Endothelial cell of hepatic sinusoid (primary cell): ENCODE results near the gene RPTN.

Source experiments
- in situ Hi-C: cut with HindIII; loops from 2 replicates; pipeline ENCODE4 v1.10.0; 2017; ENCODE audit warnings: low sequenced_read_pairs

RPTN gene

GRCh38 chr1:152112101-152112884 lies 46.7 kb downstream of the RPTN start:
- in situ Hi-C loops, result loop anchor here (5.0 kb wide), 1 partner anchor 60 kb away; no protein-coding TSS in a partner anchor

GRCh38 chr1:152111515-152111968 lies 47.5 kb downstream of the RPTN start:
- in situ Hi-C loops, result loop anchor here (5.0 kb wide), 1 partner anchor 61 kb away; no protein-coding TSS in a partner anchor

GRCh38 chr1:152110860-152111514 lies 48.0 kb downstream of the RPTN start:
- in situ Hi-C loops, result loop anchor here (5.0 kb wide), 1 partner anchor 61 kb away; no protein-coding TSS in a partner anchor

DNA sequence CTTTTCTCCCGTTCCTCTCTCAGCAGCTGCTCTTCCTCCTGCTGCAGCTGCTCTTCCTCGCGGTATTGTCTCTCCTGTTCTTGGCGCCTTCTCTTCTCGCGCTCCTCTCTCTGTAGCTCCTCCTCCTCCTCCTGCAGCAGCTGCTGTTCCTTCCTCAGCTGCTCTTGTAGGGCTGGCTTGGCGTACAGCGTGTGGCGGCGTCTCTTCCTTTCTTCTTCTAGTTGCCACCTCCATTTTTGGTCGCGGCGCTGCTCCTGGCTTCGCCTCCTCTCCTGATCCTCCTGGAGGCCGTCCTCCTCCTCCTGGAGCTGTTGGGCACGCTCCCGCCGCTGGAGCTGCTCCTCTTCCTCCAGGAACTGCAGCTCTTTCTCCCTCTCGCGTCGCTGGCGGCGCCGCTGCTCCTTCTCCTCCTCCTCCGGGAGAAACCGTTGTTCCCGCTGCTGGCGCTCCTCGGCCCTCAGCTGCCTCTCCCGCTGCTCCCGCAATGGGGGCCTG lies 48.6 kb downstream of the RPTN start:
- in situ Hi-C loops, result loop anchor here (5.0 kb wide), 1 partner anchor 62 kb away; no protein-coding TSS in a partner anchor

GRCh38 chr1:152109998-152110294 lies 49.1 kb downstream of the RPTN start:
- in situ Hi-C loops, result loop anchor here (5.0 kb wide), 1 partner anchor 62 kb away; no protein-coding TSS in a partner anchor

GRCh38 chr1:152109231-152109997 lies 49.6 kb downstream of the RPTN start:
- in situ Hi-C loops, result no loop called here

DNA sequence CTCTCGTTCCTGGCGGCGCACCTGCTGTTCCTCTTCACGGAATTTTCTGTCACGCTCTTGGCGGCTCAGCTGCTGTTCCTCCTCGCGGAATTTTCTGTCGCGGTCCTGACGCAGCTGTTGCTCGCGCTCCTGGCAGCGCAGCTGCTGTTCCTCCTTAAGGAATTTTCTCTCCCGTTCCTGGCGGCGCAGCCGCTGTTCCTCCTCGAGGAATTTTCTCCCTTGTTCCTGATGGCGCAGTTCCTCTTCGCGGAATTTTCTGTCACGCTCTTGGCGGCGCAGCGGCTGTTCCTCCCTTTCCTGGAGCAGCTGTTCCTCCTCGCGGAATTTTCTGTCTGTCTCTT lies 50.2 kb downstream of the RPTN start:
- in situ Hi-C loops, result no loop called here

GRCh38 chr1:152107984-152108881 lies 50.8 kb downstream of the RPTN start:
- in situ Hi-C loops, result no loop called here

- in situ Hi-C loops, result no loop called here
These were observed 51.7 kb downstream of the RPTN start for GRCh38 chr1:152107031-152107983.

DNA sequence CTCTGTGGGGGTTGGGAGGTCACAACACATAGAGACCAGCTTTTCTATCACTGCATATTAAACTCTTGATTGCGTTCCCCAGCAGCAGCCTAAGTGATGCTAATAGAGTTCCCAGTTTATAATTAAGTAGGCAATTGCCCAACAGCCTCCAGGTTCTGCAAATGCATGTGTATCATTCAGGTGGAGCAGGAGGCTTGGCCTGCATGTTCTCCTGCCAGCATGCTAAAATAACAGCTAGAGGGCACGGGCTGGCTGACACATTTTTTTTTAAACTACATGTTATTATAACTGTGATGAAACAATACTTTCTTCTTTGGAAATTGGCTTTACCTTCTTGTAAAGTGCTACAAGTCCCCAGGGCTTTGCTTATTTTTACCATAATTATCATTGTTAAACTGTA lies 54.2 kb downstream of the RPTN start:
- in situ Hi-C loops, result no loop called here
